Colonic mucosa (tissue), 4 donors: ENCODE data around the gene SLC39A11. TPM values are rescaled to one million over a fixed set of nuclear protein-coding genes. Genes with fewer than 3 reads are reported as not detected.
"Not testable (repeated sequence)": the region's sequence is repeated elsewhere in the genome, so short reads cannot be mapped to it uniquely, and the experiment has no call there.

Experiments used
- DNase-seq: peaks from one replicate; pipeline ENCODE4 v3.0.0-alpha.2; 2020
- H3K27ac ChIP-seq: fragments of 200-600 bp; one replicate; pipeline ENCODE4 v1.8.0; 2021
- H3K27me3 ChIP-seq: fragments of 200-600 bp; one replicate; pipeline ENCODE4 v1.8.0; 2021
- H3K36me3 ChIP-seq: fragments of 200-600 bp; one replicate; pipeline ENCODE4 v1.8.0; 2021
- H3K4me1 ChIP-seq: fragments of 200-600 bp; one replicate; pipeline ENCODE4 v1.8.0; 2021; ENCODE audit warnings: mild to moderate bottlenecking
- H3K4me3 ChIP-seq: fragments of 200-600 bp; one replicate; pipeline ENCODE4 v1.8.0; 2021
- H3K9ac ChIP-seq, 2 donors: one replicate each; pipeline ENCODE4 v1.7.0; 2013; ENCODE audit warnings: control low read depth in 2 of 2, low read depth in 2 of 2, low read length in 2 of 2
- H3K9me3 ChIP-seq: fragments of 200-600 bp; one replicate; pipeline ENCODE4 v1.8.0; 2021
- CTCF ChIP-seq: fragments of 200-600 bp; IDR thresholded peaks from one replicate; pipeline ENCODE4 v1.8.0; 2022; ENCODE audit warnings: antibody characterized with exemption, mild to moderate bottlenecking
- intact Hi-C: fragments of 100-400 bp; cut with DNase I; formaldehyde crosslinking; loops from one replicate; pipeline ENCODE4 v1.14.1; 2022
- total RNA-seq, 2 donors: library from RNA; stranded (reverse); fragmentation: NEBNext Ultra II Directional in 1 of 2; extraction: Animal tissue kit (Norgen Biotek cat#: 25700) in 1 of 2; gene quantifications; one replicate each; pipeline ENCODE4 v1.2.1, GENCODE V29; 2021
- donor health status: healthy.
- donor health status: DM: no; HTN: no; CAD: no.
- donor health status: DM: no; HTN: no; CAD: no.

SLC39A11 gene
- total RNA-seq, 2 donors from 2014 or later: 57.7 to 60.0 TPM

- no peak for DNase-seq
- H3K36me3 ChIP-seq: no peaks in the 10 kb centered on the region
- no peak for TF ChIP-seq CTCF
- H3K4me1 ChIP-seq: no peaks in the 10 kb centered on the region
- H3K9me3 ChIP-seq: no peaks in the 10 kb centered on the region
- no peak overlapping the region for H3K27ac ChIP-seq
- no peak overlapping the region for H3K9ac ChIP-seq
- H3K4me3 ChIP-seq: no peak overlapping the region
- intact Hi-C loops: no loop called here
- no peaks in the 10 kb centered on the region for H3K27me3 ChIP-seq
Measured at GRCh38 chr17:72996791-72997190, 95.7 kb downstream of the SLC39A11 start.

GRCh38 chr17:72995008-72995656 is 97.4 kb downstream of the SLC39A11 start:
- Histone ChIP-seq H3K4me3 (no peak overlapping the region), H3K36me3 (no peaks in the 10 kb centered on the region), H3K9me3 (no peaks in the 10 kb centered on the region), H3K9ac (no peak overlapping the region), H3K4me1 (no peaks in the 10 kb centered on the region), H3K27me3 (no peaks in the 10 kb centered on the region), H3K27ac (no peak overlapping the region)
- no peak for TF ChIP-seq CTCF
- DNase-seq: no peak
- intact Hi-C loops: no loop called here

GRCh38 chr17:72992783-72993467 is 99.6 kb downstream of the SLC39A11 start:
- H3K36me3 ChIP-seq, H3K4me3 ChIP-seq, H3K4me1 ChIP-seq, DNase-seq, H3K27me3 ChIP-seq, intact Hi-C loops, H3K27ac ChIP-seq, H3K9ac ChIP-seq, H3K9me3 ChIP-seq: not testable (repeated sequence)

- Histone ChIP-seq H3K4me3 (no peak overlapping the region), H3K9ac (no peak overlapping the region), H3K36me3 (no peaks in the 10 kb centered on the region), H3K4me1 (no peaks in the 10 kb centered on the region), H3K27me3 (no peaks in the 10 kb centered on the region), H3K27ac (no peak overlapping the region), H3K9me3 (no peaks in the 10 kb centered on the region)
- no peak for TF ChIP-seq CTCF
- no peak for DNase-seq
- intact Hi-C loops: no loop called here
Measured at GRCh38 chr17:72991651-72992050, 100.8 kb downstream of the SLC39A11 start.

- Histone ChIP-seq H3K9me3 (no peaks in the 10 kb centered on the region), H3K4me3 (no peak overlapping the region), H3K4me1 (no peaks in the 10 kb centered on the region), H3K27ac (no peak overlapping the region), H3K36me3 (no peaks in the 10 kb centered on the region), H3K27me3 (no peaks in the 10 kb centered on the region), H3K9ac (no peak overlapping the region)
- TF ChIP-seq CTCF: no peak
- DNase-seq: no peak
- intact Hi-C loops: loop anchor here (5.0 to 10.0 kb wide), 4 partner anchors 168 to 386 kb away; no protein-coding TSS in a partner anchor
Measured at GRCh38 chr17:72989074-72989610, 103.3 kb downstream of the SLC39A11 start.

- H3K27ac ChIP-seq: no peak overlapping the region
- H3K27me3 ChIP-seq: no peaks in the 10 kb centered on the region
- no peaks in the 10 kb centered on the region for H3K4me1 ChIP-seq
- no peak for DNase-seq
- TF ChIP-seq CTCF: no peak
- no peaks in the 10 kb centered on the region for H3K9me3 ChIP-seq
- H3K4me3 ChIP-seq: no peak overlapping the region
- intact Hi-C loops: loop anchor here (5.0 to 10.0 kb wide), 4 partner anchors 169 to 386 kb away; no protein-coding TSS in a partner anchor
- H3K36me3 ChIP-seq: no peaks in the 10 kb centered on the region
- H3K9ac ChIP-seq: no peak overlapping the region
Measured at GRCh38 chr17:72988451-72988850, 104.0 kb downstream of the SLC39A11 start.
